ENCODE data around the gene SPATA6L. TPM values are rescaled to one million over a fixed set of nuclear protein-coding genes. Genes with fewer than 3 reads are reported as not detected.

The SPATA6L gene
- total and polyA plus RNA-seq, 4 donors: 1.6 to 6.2 (median 2.2) TPM

- Histone ChIP-seq H3K27me3 (ENCODE audit: control insufficient read depth in 4 of 4, insufficient read depth in 4 of 4, low read length in 3 of 4) (no peaks in the 10 kb centered on the region), H3K4me1 (ENCODE audit: control insufficient read depth in 4 of 4, insufficient read depth in 4 of 4, low read length in 3 of 4) (peaks cover 4 to 22% (median 7%) of the 10 kb centered on the region in 4 donors), H3K36me3 (ENCODE audit: control insufficient read depth in 4 of 4, insufficient read depth in 3 of 4, low read depth in 1 of 4, low read length in 3 of 4) (peaks cover 0 to 7% (median 4%) of the 10 kb centered on the region in 4 donors), H3K4me3 (ENCODE audit: low read depth in 1 of 3, low read length in 3 of 3) (peak overlapping the region; percentile 85 to 98 (median 87)), H3K27ac (ENCODE audit: low read depth in 1 of 2, low read length in 2 of 2) (peak overlapping the region; percentile 98 to 99), H3K9ac (ENCODE audit: low read depth in 1 of 2, low read length in 2 of 2) (peak overlapping the region; percentile 83 to 95), H3K9me3 (ENCODE audit: control insufficient read depth in 4 of 4, low read length in 3 of 4) (no peaks in the 10 kb centered on the region)
- TF ChIP-seq, protein P1, sequence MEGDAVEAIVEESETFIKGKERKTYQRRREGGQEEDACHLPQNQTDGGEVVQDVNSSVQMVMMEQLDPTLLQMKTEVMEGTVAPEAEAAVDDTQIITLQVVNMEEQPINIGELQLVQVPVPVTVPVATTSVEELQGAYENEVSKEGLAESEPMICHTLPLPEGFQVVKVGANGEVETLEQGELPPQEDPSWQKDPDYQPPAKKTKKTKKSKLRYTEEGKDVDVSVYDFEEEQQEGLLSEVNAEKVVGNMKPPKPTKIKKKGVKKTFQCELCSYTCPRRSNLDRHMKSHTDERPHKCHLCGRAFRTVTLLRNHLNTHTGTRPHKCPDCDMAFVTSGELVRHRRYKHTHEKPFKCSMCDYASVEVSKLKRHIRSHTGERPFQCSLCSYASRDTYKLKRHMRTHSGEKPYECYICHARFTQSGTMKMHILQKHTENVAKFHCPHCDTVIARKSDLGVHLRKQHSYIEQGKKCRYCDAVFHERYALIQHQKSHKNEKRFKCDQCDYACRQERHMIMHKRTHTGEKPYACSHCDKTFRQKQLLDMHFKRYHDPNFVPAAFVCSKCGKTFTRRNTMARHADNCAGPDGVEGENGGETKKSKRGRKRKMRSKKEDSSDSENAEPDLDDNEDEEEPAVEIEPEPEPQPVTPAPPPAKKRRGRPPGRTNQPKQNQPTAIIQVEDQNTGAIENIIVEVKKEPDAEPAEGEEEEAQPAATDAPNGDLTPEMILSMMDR (IDR thresholded peaks at IDR 0.05; ENCODE audit: low read depth, low read length, missing input control): no peak
- TF ChIP-seq MAX (IDR thresholded peaks at IDR 0.05) (no peak), TAF1 (conservative IDR thresholded peaks at IDR 0.05) (no peak), NR2F2 (IDR thresholded peaks at IDR 0.05) (no peak), HNF4A (conservative IDR thresholded peaks at IDR 0.05) (peak; percentile 24 to 35), JUND (IDR thresholded peaks at IDR 0.05) (no peak), RXRA (IDR thresholded peaks at IDR 0.05) (no peak)
- WGBS: 2% methylated on average over 10 of the region's 10 CpGs
- no peak for DNase-seq (ENCODE audit: low spot score)
These were observed 13.9 kb upstream of the SPATA6L start for GRCh38 chr9:4680173-4680525.

DNA sequence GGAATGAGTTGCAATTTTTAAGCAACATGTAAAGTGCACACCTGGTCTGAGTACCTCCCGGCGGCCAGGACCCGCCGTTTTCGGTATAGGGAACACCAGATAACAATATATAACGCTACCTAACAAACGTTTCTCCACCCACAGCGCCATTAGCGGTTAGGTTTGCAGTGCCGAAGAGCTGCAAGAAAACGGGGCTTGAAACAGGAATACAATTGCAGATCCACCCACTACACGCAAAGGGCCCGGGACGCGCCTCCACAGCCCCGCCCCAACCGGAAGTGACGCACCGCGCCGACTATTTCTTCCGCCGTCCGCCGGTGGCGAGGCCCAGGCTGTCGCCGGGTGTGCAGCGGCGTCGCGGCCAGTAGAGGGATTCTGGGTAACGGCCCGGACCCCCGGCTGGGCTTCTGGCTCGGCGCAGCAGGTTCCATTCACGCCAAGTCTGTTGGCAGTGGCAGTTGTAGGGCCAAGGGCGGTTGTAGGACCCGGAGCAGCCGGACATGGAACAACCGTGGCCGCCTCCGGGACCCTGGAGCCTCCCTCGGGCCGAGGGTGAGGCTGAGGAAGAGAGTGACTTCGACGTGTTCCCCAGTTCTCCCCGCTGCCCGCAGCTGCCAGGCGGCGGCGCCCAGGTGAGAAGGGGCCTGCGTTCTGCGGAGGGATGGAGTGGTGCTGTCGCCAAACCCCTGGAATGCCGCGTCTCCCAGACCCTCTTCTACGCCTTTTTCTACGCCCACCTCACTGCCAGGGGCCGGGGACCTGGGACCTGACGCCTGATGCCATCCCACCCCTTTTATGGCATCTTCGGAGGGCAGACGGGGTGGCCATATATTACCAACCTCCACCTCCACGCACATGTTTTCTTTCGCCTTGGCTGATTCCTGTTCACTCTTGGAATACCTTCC is 13.2 kb upstream of the SPATA6L start, which contains the start of gene CDC37L1:
Gene CDC37L1, plus strand, starts transcription at position 302 of the 905 bp plus-strand sequence. Its CDS starts 199 bp downstream, at position 501.
- under 1% methylated on average over 66 of the region's 66 CpGs for WGBS
- Histone ChIP-seq H3K9me3 (ENCODE audit: control insufficient read depth in 4 of 4, low read length in 3 of 4) (no peaks in the 10 kb centered on the region), H3K4me1 (ENCODE audit: control insufficient read depth in 4 of 4, insufficient read depth in 4 of 4, low read length in 3 of 4) (peaks cover 4 to 22% (median 7%) of the 10 kb centered on the region in 4 donors), H3K27ac (ENCODE audit: low read depth in 1 of 2, low read length in 2 of 2) (peak within 1 kb of the TSS; percentile 98 to 99), H3K9ac (ENCODE audit: low read depth in 1 of 2, low read length in 2 of 2) (peak within 1 kb of the TSS; percentile 99 to 100), H3K4me3 (ENCODE audit: low read depth in 1 of 3, low read length in 3 of 3) (peak within 1 kb of the TSS; percentile 85 to 98 (median 87)), H3K36me3 (ENCODE audit: control insufficient read depth in 4 of 4, insufficient read depth in 3 of 4, low read depth in 1 of 4, low read length in 3 of 4) (peaks cover 0 to 1% (median 0%) of the 10 kb centered on the region in 4 donors), H3K27me3 (ENCODE audit: control insufficient read depth in 4 of 4, insufficient read depth in 4 of 4, low read length in 3 of 4) (no peaks in the 10 kb centered on the region)
- peak; percentile 100 for DNase-seq (ENCODE audit: low spot score)
- TF ChIP-seq, protein P2, sequence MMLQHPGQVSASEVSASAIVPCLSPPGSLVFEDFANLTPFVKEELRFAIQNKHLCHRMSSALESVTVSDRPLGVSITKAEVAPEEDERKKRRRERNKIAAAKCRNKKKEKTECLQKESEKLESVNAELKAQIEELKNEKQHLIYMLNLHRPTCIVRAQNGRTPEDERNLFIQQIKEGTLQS (IDR thresholded peaks at IDR 0.05): no peak
- peak; percentile 97 for TF ChIP-seq TAF1 (conservative IDR thresholded peaks at IDR 0.05)
- TF ChIP-seq, protein P3, sequence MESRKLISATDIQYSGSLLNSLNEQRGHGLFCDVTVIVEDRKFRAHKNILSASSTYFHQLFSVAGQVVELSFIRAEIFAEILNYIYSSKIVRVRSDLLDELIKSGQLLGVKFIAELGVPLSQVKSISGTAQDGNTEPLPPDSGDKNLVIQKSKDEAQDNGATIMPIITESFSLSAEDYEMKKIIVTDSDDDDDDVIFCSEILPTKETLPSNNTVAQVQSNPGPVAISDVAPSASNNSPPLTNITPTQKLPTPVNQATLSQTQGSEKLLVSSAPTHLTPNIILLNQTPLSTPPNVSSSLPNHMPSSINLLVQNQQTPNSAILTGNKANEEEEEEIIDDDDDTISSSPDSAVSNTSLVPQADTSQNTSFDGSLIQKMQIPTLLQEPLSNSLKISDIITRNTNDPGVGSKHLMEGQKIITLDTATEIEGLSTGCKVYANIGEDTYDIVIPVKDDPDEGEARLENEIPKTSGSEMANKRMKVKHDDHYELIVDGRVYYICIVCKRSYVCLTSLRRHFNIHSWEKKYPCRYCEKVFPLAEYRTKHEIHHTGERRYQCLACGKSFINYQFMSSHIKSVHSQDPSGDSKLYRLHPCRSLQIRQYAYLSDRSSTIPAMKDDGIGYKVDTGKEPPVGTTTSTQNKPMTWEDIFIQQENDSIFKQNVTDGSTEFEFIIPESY (IDR thresholded peaks at IDR 0.05): peak; percentile 36
- TF ChIP-seq SP1 (IDR thresholded peaks at IDR 0.05): peak; percentile 79
- TF ChIP-seq HNF4A (conservative IDR thresholded peaks at IDR 0.05): no peak
- peak; percentile 92 to 96 for TF ChIP-seq GABPA (IDR thresholded peaks at IDR 0.05 in 1 of 2, conservative IDR thresholded peaks at IDR 0.05 in 1 of 2)
- peak; percentile 42 to 69 for TF ChIP-seq RAD21 (IDR thresholded peaks at IDR 0.05)
- TF ChIP-seq FOXA2 (IDR thresholded peaks at IDR 0.05): no peak
- TF ChIP-seq MAX (IDR thresholded peaks at IDR 0.05): peak; percentile 53
- peak; percentile 31 to 48 for TF ChIP-seq EGR1 (IDR thresholded peaks at IDR 0.05; ENCODE audit: low read depth in 2 of 2)
- TF ChIP-seq NR2F2 (IDR thresholded peaks at IDR 0.05): no peak
- TF ChIP-seq JUND (IDR thresholded peaks at IDR 0.05): peak in 1 of 2 donors; percentile 39
- TF ChIP-seq HNF4G (IDR thresholded peaks at IDR 0.05): no peak
- TF ChIP-seq, protein P1 (IDR thresholded peaks at IDR 0.05; ENCODE audit: low read depth, low read length, missing input control): peak; percentile 68
- TF ChIP-seq YY1 (IDR thresholded peaks at IDR 0.05): peak; percentile 91
- TF ChIP-seq, protein P4, sequence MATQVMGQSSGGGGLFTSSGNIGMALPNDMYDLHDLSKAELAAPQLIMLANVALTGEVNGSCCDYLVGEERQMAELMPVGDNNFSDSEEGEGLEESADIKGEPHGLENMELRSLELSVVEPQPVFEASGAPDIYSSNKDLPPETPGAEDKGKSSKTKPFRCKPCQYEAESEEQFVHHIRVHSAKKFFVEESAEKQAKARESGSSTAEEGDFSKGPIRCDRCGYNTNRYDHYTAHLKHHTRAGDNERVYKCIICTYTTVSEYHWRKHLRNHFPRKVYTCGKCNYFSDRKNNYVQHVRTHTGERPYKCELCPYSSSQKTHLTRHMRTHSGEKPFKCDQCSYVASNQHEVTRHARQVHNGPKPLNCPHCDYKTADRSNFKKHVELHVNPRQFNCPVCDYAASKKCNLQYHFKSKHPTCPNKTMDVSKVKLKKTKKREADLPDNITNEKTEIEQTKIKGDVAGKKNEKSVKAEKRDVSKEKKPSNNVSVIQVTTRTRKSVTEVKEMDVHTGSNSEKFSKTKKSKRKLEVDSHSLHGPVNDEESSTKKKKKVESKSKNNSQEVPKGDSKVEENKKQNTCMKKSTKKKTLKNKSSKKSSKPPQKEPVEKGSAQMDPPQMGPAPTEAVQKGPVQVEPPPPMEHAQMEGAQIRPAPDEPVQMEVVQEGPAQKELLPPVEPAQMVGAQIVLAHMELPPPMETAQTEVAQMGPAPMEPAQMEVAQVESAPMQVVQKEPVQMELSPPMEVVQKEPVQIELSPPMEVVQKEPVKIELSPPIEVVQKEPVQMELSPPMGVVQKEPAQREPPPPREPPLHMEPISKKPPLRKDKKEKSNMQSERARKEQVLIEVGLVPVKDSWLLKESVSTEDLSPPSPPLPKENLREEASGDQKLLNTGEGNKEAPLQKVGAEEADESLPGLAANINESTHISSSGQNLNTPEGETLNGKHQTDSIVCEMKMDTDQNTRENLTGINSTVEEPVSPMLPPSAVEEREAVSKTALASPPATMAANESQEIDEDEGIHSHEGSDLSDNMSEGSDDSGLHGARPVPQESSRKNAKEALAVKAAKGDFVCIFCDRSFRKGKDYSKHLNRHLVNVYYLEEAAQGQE (IDR thresholded peaks at IDR 0.05): peak; percentile 96
- TF ChIP-seq RXRA (IDR thresholded peaks at IDR 0.05): peak in 1 of 2 donors; percentile 14
- no peak for TF ChIP-seq FOXA1 (IDR thresholded peaks at IDR 0.05)

Data from liver (tissue), 9 donors.